NCI-H1048 (cell line): ENCODE measurements around the gene ASMTL.
"Not testable (repeated sequence)": the region's sequence is repeated elsewhere in the genome, so short reads cannot be mapped to it uniquely, and the experiment has no call there.

ENCODE experiments used
- DNase-seq: peaks from one replicate; lab custom pipeline; 2025; lab: John Stamatoyannopoulos, UW

Gene ASMTL

DNA sequence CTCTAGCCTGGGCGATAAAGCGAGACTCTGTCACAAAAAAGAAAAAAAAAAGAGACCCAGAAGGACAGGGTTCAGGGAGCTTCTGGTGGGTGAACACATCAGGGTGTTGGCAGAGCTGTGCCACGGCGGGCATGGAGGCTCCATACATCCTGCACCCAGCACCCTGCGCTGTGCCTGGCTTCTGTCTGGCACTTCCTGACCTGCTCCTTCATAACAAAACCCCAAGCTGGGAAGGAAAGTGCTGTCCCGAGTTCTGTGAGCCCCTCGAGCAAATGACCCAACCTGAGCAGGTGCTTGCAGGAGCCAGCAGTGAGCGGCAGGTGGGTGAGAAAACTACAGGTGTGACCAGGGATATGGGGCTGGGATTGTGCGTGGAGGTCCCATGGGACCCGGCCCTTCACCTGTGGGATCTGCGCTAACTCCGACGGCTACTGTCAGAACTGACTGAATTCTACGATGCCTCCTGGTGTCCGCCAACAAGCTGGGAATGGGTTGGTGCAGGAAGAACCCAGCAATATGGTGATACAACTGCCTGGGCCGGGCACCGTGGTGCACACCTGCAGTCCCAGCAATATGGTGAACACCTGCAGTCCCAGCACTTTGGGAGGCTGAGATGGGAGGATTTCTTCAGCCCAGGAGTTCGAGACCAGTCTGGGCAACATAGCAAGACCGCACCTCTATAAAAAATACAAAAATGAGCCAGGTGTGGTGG is 18.9 kb downstream of the ASMTL start:
- DNase-seq, result no peak

DNA sequence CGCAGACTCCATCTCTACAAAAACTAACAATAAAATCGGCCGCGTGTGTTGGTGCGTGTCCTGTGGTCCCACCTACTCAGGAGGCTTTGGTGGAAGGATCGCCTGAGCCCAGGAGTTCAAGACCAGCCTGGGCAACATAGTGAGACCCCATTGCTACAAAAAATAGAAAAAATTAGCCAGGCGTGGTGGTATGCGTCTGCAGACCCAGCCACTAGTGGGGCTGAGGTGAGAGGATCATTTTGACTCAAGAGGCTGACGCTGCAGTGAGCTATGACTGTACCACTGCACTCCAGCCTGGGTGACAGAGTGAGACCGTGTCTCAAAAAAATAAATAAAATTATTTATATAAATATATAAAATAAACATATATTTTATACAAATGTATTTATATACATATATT is 22.3 kb downstream of the ASMTL start:
- no peak for DNase-seq

DNA sequence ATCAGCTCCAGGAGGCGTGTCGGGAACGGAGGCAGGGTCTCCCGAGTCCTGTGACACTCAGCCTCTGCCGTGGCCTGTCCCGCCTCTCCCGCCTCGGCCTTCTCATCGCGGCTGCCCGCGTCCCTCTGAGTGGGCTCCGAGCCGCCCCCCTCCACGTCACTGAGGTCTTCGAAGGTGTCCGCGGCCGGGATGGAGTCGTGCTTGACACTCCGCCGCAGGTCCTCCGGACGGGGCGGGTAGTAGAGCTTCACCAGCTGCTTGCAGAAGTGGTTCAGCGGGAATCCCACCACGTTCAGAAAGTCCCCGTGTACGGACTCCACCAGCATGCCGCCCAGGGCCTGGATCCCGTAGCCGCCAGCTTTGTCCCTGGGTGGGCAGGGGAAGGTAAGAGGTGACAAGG is 25.0 kb downstream of the ASMTL start:
- DNase-seq, result no peak

DNA sequence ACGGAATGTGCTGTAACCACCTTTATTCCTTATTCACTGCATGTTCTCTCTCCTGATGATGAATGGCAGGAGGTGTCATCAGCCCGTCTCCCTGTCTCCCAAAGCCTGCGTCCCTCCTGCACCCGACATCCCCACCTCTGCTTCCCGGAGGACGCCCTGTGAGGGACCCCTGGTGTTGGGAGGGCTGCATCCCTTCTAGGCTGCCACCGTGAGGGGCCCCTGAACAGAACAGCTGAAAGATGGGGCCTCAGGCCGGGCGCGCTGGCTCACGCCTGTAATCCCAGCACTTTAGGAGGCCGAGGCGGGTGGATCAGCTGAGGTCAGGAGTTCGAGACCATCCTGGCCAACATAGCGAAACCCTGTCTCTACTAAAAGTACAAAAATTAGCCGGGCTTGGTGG is 26.4 kb downstream of the ASMTL start:
- DNase-seq, result not testable (repeated sequence)

DNA sequence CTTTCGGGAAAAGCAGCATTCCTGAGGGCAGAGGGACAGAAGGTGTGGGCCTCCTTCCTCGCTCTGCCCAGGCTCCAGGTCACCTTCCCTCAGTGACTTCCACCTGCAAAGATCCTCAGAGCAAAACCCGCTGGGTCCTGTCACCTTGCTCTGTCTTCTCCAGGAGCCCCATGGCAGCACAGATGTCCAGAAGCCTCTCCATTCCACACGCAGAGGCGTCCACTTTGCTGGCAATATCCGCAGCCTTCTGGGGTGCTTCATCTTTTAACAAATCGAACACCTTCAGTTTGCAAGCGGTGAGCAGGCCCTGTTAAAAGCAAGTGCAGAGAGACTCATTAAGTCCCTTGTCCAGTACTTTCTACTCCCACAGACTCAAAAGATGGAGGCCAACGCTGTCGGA is 27.3 kb downstream of the ASMTL start:
- no peak for DNase-seq

DNA sequence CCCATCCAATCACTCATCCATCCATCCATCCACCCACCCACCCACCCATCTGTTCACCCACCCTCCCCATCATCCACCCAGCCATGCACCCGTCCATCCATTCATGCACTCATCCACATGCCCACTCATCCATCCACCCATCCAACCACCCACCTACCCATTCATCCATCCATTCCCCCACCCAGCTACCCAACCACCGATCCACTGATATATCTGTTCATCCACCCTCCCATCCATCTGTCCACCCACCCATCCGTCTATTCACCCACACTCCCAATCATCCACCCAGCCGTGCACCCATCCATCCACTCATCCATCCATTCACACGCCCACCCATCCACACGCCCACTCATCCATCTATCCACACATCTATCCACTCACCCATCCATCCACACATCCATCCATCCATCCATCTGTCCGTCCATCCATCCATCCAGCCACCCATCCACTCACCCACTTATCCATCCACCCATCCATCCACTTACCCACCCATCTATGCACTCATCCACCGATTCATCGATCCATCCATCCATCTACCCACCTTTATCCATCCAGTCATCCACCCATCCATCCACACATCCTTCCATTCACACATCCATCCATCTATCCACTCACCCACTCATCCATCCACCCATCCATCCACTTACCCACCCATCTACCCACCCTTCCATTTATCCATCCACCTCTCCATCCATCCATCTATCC is 28.4 kb downstream of the ASMTL start:
- DNase-seq, result no peak

DNA sequence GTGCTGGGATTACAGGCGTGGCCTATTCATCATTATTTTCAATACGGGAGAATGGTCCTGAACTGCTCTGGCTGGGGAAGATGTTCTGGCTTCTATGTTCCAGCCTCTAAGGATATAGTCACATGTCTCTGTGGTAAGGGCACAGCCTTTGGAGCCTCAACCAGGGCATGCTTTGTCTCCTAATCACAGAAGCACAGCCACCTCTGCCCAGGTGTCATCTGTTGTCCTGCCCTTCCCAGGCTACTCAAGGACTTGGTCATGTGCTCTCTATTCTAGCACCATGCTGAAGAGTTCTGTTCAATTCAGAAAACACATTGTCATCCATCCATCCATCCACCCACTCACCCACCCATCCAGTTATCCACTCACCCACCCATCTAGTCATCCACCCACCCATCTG is 29.5 kb downstream of the ASMTL start:
- DNase-seq, result no peak

DNA sequence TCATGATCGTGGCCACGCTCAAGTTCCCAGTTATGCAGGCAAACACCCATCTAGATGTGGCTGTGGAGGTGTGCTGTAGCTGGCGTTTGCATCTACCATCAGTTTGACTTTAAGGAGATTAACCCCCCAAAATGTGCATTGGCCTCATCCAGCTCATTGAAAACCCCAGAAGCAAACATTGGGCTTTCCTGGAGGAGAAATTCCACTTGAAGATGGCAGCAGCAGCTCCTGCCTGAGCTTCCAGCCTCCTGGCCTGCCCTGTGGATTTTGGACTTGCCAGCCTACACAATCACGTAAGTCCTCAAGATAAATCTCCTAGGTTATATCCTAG is 30.6 kb downstream of the ASMTL start:
- DNase-seq, result no peak

DNA sequence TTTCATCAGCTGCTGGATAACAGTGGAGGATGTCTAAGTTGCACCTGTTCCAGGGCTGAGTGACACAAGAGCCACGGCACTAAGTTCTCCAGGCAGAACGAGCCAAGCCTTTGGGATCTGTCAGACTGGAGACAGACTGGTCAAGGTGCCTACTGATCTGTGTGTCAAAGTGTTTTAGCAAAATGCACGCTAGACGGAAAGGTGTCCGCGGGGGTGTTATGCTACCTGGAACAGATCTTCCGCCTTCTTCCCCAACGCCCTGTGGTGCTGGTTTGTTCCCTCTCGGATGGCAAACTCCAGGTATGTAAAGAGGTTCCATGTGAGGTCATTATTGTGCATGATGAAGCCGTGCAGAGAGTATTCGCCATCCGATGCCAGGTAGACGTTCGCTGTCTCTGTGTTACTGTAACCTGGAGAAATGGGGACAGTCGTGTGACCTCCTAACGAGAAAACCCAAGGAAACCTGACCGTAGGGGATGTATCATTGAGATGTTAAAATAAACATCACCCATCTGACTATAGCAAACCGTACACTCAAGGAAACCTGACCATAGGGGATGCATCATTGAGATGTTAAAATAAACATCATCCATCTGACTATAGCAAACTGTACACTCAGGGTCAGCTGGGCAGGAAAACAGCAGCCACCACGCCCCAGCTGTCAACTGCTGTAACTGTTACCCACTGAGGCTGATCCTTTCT is 31.1 kb downstream of the ASMTL start:
- no peak for DNase-seq

DNA sequence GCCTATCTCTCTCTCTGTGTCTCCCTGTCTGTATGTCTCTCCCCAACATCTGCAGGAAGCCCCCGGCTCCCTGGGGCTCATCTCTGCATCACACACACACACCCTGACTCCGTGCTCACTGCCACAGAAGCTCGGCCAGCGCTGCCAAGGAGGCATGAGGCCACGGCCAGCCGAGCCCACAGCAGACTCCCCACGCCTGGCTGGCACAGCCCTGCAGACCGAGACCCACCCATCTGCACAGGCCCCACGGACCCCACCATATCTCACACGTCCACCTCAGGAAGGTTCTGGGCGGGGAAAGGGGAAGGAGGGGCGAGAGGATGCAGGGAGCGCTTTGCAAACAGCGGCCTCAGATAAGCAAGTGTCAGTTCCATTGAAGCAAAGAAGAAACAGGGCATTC is 32.3 kb downstream of the ASMTL start:
- DNase-seq, result no peak

DNA sequence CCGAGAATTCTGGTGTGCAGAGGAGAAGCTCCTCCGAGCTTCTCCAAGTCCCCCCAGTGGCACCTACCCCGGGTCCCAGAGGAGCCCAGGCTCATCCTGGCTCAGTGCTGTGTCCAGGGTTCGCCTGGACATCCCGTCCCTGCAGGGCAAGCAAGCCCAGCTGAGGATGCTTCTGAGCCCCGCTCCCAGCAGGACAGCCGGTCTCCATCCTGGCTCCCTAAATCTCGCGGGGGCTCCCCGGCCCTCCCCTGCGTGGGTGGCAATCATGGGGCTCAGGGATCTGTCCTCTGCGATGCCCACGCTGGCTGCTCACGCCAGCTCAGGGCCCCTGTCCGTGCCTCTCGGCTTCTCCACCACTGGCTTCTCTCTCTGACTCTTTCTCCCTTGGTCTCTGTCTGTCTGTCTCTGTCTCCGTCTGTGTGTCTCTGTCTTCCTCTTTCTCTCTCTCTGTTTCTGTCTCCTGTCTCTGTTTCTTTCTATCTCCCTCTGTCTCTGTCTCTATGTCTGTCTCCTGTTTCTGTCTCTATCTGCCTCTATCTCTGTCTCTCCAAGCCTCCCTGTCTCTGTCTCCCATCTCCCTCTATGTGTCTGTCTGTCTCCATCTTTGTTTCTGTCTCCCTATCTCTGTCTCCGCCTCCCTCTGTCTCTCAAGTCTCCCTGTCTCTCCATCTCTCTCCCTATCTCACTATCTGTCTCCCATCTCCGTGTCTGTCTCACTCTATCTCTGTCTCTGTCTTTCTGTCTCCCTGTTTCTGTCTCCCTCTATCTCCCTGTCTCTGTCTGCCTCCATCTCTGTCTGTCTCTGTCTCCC is 33.0 kb downstream of the ASMTL start:
- DNase-seq, result no peak

DNA sequence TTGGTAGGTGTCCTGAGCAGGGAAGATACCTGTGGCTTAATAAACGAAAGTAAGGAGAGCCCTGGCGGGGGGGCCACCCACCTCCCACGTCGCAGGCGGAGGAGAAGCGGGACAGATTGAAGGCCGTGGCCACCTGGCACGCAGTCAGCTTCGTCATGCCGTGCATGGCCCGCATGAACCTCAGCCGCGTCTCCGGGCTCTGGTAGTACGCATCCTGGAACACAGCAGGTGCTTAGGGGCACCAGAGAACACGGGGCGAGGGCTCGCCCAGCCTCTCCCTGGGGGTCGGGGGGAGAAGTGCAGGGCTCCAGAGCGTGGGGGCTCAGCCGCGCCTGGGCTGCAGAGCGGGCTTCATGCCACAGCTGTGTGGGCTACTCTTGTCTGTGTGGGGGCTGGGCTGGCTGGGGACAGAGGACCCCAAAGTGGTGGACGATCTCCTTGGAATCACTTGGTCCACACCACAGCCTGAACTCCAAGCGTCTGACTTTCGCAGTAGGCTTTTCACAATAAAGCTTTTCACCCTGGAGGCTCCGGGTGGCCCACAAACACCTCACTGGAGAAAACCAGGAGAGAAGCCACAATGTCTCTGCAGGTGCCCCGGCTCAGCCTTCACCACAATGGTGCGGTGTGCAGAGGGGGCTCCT is 33.7 kb downstream of the ASMTL start:
- DNase-seq, result no peak

DNA sequence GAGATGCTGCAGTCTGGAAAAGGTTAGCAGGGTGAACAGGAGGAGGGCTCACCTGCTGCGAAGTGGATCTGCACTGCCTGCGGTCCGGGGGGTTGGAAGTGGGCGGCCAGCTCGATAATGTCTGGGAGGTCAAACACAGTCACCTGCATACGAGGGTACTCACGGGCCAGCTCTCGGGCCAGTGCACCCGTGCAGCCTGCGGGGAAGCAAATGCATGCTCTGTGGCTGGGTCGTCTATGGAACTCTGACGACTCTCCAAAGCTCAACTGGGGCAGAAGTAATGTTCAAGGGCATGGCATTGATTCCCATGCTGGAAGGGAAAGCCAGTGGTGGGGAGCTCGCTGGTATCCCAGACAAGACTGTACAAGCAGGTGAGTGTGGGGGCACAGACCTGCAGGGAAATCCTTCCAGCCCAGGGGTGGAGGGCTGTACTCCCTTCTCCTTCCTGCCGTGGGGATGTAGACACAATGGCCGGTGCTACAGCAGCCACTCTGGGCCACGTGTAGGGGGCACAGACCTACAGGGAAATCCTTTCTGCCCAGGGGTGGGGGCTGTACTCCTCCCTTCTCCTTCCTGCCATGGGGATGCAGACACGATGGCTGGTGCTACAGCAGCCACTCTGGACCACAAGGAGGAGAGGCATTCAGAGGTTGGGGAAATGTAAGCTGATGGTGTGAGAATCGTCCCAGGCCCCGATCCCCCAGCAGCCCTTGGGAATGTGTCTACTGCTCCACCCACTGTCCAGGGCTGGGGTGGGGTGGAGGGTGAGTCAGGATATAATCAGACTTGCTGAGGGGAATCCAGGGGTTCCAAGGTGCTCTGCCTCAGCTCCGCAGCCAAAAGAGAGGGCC is 34.6 kb downstream of the ASMTL start:
- no peak for DNase-seq

DNA sequence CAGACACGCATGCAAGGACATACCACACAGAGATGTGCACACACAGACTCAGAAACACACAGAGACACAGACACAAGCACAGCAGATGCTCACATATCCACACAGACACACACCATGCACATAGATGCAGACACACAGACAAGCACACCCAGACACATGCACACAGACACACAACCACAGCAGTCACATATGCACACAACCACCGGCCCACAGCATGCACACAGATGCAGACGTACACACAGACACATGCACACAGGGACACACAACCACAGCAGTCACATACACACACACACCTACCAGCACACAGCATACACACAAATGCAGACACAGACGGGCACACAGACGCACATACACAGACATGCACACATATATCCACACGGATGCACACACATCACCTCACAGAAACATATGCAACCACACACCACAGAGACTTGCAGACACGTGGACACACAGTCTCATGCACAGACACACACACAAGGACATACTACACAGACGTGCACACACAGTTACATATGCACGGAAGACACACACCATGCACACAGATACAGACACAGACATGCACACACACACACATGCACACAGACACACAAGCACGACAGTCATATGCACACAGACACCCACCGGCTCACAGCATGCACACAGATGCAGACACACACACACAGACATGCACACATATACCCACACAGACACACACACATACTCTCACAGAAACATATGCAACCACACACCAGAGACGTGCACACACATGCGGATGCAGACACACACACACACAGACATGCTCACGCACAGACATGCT is 35.5 kb downstream of the ASMTL start:
- DNase-seq, result no peak

DNA sequence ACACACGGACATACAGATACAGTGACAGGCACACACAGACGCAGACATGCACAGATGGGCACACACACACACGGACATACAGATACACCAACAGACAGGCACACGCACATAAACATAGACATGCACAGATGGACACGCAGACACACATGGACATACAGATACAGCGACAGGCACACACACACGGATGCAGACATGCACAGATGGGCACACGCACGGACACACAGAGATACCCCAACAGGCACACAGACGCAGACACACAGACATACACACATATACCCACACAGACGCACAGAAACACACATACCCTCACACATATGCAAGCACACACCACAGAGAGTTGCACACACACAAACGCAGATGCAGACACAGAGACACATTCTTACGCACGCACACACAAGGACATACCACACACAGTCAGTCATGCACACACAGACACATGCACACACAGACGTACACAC is 36.4 kb downstream of the ASMTL start:
- DNase-seq, result no peak

DNA sequence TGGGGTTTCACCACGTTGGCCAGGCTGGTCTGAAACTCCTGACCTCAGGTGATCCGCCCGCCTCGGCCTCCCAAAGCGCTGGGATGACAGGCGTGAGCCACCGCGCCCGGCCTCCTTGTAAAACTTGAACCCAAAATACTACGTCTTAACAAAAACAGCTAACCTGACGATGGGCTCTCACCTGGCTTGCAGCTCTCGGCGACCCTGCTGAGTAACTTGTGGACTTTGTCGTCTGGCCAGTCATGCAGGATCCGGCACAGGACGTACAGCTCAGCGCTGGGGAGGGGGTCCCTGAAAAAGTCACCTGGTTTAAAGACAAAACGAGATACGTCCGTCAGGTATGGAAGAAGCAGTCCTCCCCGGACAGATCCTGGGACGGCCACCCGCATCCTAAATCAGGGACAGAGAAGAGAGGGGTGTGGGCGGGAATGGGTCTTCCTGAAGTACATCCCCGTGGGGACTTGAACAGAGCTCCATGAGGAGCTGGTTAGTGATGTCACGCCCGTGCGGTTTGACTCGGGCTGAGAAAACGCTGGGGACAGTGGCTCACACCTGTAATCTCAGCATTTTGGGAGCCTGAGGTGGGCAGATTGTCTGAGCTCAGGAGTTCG is 40.1 kb downstream of the ASMTL start:
- DNase-seq, result no peak

DNA sequence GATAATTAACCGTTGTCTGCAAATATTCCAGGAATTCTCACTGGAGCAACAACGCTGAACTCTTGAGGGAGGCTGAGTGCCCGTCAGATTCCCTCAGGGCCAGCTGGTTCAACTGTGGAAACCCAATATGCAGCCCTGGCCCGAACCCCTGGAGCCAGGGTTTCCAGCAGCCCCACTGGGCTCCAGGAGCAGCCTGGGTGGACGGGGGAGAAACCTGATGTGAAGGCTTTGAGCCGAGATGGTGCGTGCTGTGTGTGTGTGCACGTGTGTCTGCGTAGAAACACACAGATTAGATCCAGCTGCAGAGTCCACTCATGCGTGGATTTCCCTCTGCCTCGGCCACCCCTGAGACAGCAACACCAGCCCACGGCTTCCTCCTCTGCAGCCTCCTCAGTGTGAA is 41.4 kb downstream of the ASMTL start:
- no peak for DNase-seq

DNA sequence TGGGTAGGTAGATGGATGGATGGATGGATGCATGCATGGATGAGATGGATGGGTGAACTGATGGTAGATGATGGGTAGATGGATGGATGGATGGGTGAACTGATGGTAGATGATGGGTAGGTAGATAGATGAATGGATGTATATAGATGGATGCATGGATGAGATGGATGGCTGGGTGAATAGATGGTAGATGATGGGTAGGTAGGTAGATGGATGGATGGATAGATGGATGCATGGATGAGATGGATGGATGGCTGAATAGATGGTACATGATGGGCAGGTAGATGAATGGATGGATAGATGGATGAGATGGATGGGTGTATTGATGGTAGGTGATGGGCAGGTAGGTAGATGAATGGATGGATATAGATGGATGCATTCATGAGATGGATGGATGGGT is 45.7 kb downstream of the ASMTL start:
- no peak for DNase-seq

DNA sequence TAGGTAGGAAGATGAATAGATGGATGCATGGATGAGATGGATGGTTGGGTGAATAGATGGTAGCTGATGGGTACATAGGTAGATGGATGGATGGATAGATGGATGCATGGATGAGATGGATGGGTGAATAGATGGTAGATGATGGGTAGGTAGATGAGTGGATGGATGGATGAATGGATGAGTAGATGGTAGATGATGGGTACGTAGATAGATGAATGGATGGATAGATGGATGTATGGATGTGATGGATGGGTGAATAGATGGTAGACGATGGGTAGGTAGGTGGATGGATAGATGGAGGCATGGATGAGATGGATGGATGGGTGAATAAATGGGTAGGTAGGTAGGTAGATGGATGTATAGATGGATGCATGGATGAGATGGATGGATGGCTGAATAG is 46.9 kb downstream of the ASMTL start:
- DNase-seq, result not testable (repeated sequence)

DNA sequence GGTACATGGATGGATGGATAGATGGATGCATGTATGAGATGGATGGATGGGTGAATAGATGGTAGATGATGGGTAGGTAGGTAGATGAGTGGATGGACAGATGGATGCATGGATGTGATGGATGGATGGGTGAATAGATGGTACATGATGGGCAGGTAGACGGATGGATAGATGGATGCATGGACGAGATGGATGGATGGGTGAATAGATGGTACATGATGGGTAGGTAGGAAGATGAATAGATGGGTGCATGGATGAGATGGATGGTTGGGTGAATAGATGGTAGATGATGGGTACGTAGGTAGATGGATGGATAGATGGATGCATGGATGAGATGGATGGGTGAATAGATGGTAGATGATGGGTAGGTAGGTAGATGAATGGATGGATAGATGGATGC is 48.8 kb downstream of the ASMTL start:
- not testable (repeated sequence) for DNase-seq
